Measurements from ENCODE around the gene TADA2B.

- TF ChIP-seq POLR2A (IDR thresholded peaks at IDR 0.05; ENCODE audit: low read length) (no peak), ZNF302 (CRISPR knock-in tag; IDR thresholded peaks at IDR 0.05) (no peak), RFX5 (IDR thresholded peaks at IDR 0.05) (no peak), E2F6 (IDR thresholded peaks at IDR 0.05; ENCODE audit: borderline replicate concordance, low read depth) (no peak), NR3C1 (IDR thresholded peaks at IDR 0.05) (no peak), EP300 (IDR thresholded peaks at IDR 0.05) (no peak)
Observed at GRCh38 chr4:7030856-7031255, 12.3 kb upstream of the TADA2B start.

Data from A549 (cell line).